ENCODE data around the gene CADM2.

DNA sequence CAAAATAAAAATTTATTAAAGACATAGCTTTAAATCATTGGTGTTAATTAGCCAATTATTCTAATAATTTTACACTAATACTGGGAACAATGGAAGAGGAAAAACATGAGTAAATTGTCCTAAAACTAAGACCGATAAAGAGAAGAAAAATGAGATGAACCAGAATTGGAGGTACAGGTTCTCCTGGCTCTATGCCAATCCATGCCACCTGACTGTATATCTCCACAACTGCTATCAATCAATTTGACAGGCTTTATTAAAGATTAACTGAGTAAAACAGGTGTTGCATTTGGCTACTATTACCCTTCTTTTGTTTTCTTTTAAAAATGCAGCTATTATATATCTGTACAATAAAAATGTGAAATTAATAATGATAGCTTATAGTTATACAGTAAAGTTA is 850.0 kb downstream of the CADM2 start:
- TF ChIP-seq, protein P1, sequence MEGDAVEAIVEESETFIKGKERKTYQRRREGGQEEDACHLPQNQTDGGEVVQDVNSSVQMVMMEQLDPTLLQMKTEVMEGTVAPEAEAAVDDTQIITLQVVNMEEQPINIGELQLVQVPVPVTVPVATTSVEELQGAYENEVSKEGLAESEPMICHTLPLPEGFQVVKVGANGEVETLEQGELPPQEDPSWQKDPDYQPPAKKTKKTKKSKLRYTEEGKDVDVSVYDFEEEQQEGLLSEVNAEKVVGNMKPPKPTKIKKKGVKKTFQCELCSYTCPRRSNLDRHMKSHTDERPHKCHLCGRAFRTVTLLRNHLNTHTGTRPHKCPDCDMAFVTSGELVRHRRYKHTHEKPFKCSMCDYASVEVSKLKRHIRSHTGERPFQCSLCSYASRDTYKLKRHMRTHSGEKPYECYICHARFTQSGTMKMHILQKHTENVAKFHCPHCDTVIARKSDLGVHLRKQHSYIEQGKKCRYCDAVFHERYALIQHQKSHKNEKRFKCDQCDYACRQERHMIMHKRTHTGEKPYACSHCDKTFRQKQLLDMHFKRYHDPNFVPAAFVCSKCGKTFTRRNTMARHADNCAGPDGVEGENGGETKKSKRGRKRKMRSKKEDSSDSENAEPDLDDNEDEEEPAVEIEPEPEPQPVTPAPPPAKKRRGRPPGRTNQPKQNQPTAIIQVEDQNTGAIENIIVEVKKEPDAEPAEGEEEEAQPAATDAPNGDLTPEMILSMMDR (IDR thresholded peaks at IDR 0.05): no peak
- TF ChIP-seq POLR2AphosphoS5 (IDR thresholded peaks at IDR 0.05) (no peak), POLR2A (IDR thresholded peaks at IDR 0.05) (no peak)

Data from prostate gland (tissue), 2 donors.